HepG2 (cell line): Measurements from ENCODE around the gene AQP5. TPM values are rescaled to one million over a fixed set of nuclear protein-coding genes. Genes with fewer than 3 reads are reported as not detected.

Source experiments
- CREB1 ChIP-seq, 2 experiments: fragments of 450-650 bp in 1 of 2; IDR thresholded peaks; 2 replicates each; pipeline ENCODE4 v1.6.1; 2016 to 2017; ENCODE audit warnings: control low read depth in 1 of 2, mild to moderate bottlenecking in 1 of 2, missing compliant biosample characterization in 1 of 2, missing genetic modification characterization in 1 of 2
- CREB3 ChIP-seq: sonication (generic); formaldehyde crosslinking; IDR thresholded peaks from 2 replicates; pipeline ENCODE4 v1.5.0; 2020; ENCODE audit warnings: missing genetic modification reagents
- HNRNPH1 ChIP-seq: fragments of 200-400 bp; formaldehyde crosslinking; optimal IDR thresholded peaks from 2 replicates; pipeline ENCODE3; 2017; ENCODE audit warnings: mild to moderate bottlenecking, low read depth, low read length
- MAFG ChIP-seq: sonication (generic); formaldehyde crosslinking; IDR thresholded peaks from 2 replicates; pipeline ENCODE4 v1.5.1; 2020; ENCODE audit warnings: mild to moderate bottlenecking, missing genetic modification reagents
- MLXIP ChIP-seq: sonication (generic); formaldehyde crosslinking; IDR thresholded peaks from 2 replicates; pipeline ENCODE4 v1.9.0; 2021; ENCODE audit warnings: missing genetic modification reagents, borderline replicate concordance
- MNT ChIP-seq: fragments of 450-650 bp; IDR thresholded peaks from 2 replicates; pipeline ENCODE4 v1.6.1; 2016
- PRMT3 ChIP-seq: sonication (generic); formaldehyde crosslinking; IDR thresholded peaks from 2 replicates; pipeline ENCODE4 v1.8.1; 2022; ENCODE audit warnings: low read depth, mild to moderate bottlenecking, moderate library complexity, missing genetic modification reagents, borderline replicate concordance
- ZBTB4 ChIP-seq: sonication (generic); formaldehyde crosslinking; IDR thresholded peaks from 2 replicates; pipeline ENCODE4 v1.4.0; 2020; ENCODE audit warnings: missing genetic modification reagents, mild to moderate bottlenecking, borderline replicate concordance
- ZC3H4 ChIP-seq: sonication (generic); formaldehyde crosslinking; IDR thresholded peaks from 2 replicates; pipeline ENCODE4 v1.4.0; 2020; ENCODE audit warnings: missing genetic modification reagents, borderline replicate concordance
- ZNF547 ChIP-seq: sonication (generic); formaldehyde crosslinking; IDR thresholded peaks from 2 replicates; pipeline ENCODE4 v1.5.1; 2020; ENCODE audit warnings: mild to moderate bottlenecking, missing genetic modification reagents
- ZNF577 ChIP-seq: sonication (generic); formaldehyde crosslinking; IDR thresholded peaks from 2 replicates; pipeline ENCODE4 v1.4.0; 2020; ENCODE audit warnings: mild to moderate bottlenecking, low read depth, missing genetic modification reagents, borderline replicate concordance
- ZNF703 ChIP-seq: sonication (generic); formaldehyde crosslinking; IDR thresholded peaks from 2 replicates; pipeline ENCODE4 v1.5.1; 2020; ENCODE audit warnings: missing genetic modification reagents, mild to moderate bottlenecking, moderate library complexity, borderline replicate concordance
- polyA plus RNA-seq, 8 experiments: library from polyadenylated mRNA; depleted of rRNA in 3 of 8; stranded (reverse) in 7 of 8; unstranded in 1 of 8; fragments of >200 nt; fragmentation: Illumina TruSeq in 4 of 8; extraction: Trizol in 4 of 8; gene quantifications; 2 replicates each; pipeline versions ENCODE4 v1.2.1 to v1.2.3, GENCODE V29; 2011 to 2016; ENCODE audit warnings: low read depth in 4 of 8, missing spikeins in 1 of 8, mixed read lengths in 1 of 8; ENCODE audit not compliant: insufficient read depth in 1 of 8
- total RNA-seq, 5 experiments: library from RNA; depleted of rRNA; stranded (reverse); fragments of >200 nt; fragmentation: Illumina TruSeq; extraction: Trizol; gene quantifications; 2 replicates each; pipeline ENCODE4 v1.2.3, GENCODE V29; 2016; ENCODE audit warnings: low read depth in 1 of 5

Gene AQP5
- total and polyA plus RNA-seq, 2 of the 13 experiments (the other 11 are each of a cell fraction or from before 2014, with no cell fraction given): not detected

- TF ChIP-seq CREB3 (CRISPR knock-in tag): no peak
- TF ChIP-seq MNT: no peak
- no peak for TF ChIP-seq ZNF547 (CRISPR knock-in tag)
- TF ChIP-seq CREB1 (IDR thresholded peaks at IDR 0.05): no peak
- TF ChIP-seq CREB1 (CRISPR knock-in tag; IDR thresholded peaks at IDR 0.05): no peak
- no peak for TF ChIP-seq ZBTB4 (CRISPR knock-in tag)
- no peak for TF ChIP-seq ZNF577 (CRISPR knock-in tag)
- no peak for TF ChIP-seq MLXIP
- TF ChIP-seq MAFG (CRISPR knock-in tag): no peak
- TF ChIP-seq PRMT3 (CRISPR knock-in tag): no peak
- no peak for TF ChIP-seq HNRNPH1
- peak; percentile 66; the same call in 1 of the 2 replicates for TF ChIP-seq ZNF703 (CRISPR knock-in tag)
- no peak for TF ChIP-seq ZC3H4 (CRISPR knock-in tag)
Observed at GRCh38 chr12:49980501-49981349, 19.1 kb downstream of the AQP5 start (continued).
